Suprapubic skin (tissue), 4 donors: ENCODE results near the gene ANKRD65.

Experiments used
- EP300 ChIP-seq: sonication (generic); formaldehyde crosslinking; IDR thresholded peaks from one replicate; pipeline ENCODE4 v1.6.1; 2017; ENCODE audit warnings: antibody characterized with exemption
- POLR2A ChIP-seq, 2 donors: fragments of 450-650 bp; IDR thresholded peaks; one replicate each; pipeline ENCODE4 v1.6.1; 2017; ENCODE audit warnings: antibody characterized with exemption in 2 of 2, mild to moderate bottlenecking in 2 of 2, moderate library complexity in 2 of 2
- POLR2AphosphoS5 ChIP-seq, 3 donors: sonication (generic); formaldehyde crosslinking; IDR thresholded peaks; one replicate each; pipeline ENCODE4 v1.6.1; 2017; ENCODE audit warnings: antibody characterized with exemption in 3 of 3
- TF ChIP-seq, protein P1 (sequence below), 2 donors: fragments of 200-600 bp in 1 of 2; fragments of 450-650 bp in 1 of 2; sonication (generic) in 1 of 2; IDR thresholded peaks; one replicate each; pipeline ENCODE4 v1.5.1; 2016 to 2019; ENCODE audit warnings: antibody characterized with exemption in 2 of 2, mild to moderate bottlenecking in 1 of 2, moderate library complexity in 1 of 2

- TF ChIP-seq, protein P1, sequence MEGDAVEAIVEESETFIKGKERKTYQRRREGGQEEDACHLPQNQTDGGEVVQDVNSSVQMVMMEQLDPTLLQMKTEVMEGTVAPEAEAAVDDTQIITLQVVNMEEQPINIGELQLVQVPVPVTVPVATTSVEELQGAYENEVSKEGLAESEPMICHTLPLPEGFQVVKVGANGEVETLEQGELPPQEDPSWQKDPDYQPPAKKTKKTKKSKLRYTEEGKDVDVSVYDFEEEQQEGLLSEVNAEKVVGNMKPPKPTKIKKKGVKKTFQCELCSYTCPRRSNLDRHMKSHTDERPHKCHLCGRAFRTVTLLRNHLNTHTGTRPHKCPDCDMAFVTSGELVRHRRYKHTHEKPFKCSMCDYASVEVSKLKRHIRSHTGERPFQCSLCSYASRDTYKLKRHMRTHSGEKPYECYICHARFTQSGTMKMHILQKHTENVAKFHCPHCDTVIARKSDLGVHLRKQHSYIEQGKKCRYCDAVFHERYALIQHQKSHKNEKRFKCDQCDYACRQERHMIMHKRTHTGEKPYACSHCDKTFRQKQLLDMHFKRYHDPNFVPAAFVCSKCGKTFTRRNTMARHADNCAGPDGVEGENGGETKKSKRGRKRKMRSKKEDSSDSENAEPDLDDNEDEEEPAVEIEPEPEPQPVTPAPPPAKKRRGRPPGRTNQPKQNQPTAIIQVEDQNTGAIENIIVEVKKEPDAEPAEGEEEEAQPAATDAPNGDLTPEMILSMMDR (IDR thresholded peaks at IDR 0.05): no peak
- TF ChIP-seq POLR2A (IDR thresholded peaks at IDR 0.05) (no peak), POLR2AphosphoS5 (IDR thresholded peaks at IDR 0.05) (no peak), EP300 (no peak)
These were observed 31.8 kb upstream of the ANKRD65 start for GRCh38 chr1:1452882-1453281.
